Measurements from ENCODE around the gene ATP2B2.

ATP2B2 gene

DNA sequence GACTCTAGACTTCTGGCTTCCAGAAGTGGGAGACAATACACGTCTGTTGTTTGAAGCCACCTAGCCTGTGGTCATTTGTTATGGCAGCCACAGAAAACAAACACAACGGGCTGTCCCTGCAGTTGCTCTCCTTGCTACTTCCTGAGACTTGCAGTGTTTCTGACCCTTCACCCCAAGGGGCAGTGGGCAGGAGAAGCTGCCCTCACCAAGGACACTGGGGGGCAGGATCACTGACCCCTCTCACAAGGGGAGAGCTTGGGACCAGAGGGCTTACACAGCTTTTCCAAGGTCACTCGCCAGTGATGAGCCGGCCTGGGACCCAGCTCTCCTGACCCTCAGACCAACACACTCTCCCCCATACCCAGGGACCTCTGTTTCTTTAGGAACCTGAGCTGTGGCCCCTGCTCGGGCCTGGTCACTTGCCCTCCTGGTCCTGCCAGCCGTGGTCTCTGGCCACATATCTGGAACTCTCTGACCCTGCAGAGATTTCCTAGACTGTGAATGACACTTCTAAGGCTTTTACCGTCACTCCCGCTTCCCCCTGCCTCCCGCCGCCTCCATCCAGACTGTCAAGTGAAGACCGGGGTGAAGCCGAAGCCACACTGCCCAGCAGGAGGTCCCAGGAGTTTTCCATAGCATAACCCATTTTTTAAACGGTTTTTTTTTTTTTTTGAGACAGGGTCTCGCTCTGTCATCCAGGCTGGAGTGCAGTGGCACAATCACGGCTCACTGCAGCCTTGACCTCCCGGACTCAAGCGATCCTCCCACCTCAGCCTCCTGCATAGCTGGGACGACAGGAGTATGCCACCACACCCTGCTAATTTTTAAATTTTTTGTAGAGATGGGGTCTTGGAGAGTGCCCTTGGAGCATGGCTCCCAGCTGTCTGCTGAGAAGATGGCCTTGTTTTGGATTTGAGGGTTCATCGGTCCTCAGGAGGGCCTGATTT lies 4.4 kb downstream of the ATP2B2 start:
- H3K27me3 ChIP-seq (ENCODE audit: insufficient read depth, low read depth): peaks cover under 1% of the 10 kb centered on the region; the same call in 1 of the 2 replicates
- no peak overlapping the region for H3K9ac ChIP-seq
- H3K79me2 ChIP-seq (ENCODE audit: insufficient read depth, low read depth): no peaks in the 10 kb centered on the region
- H3K4me3 ChIP-seq (IDR thresholded peaks at IDR 0.05; ENCODE audit: insufficient read depth, low read depth, low read length): no peak overlapping the region
- no peaks in the 10 kb centered on the region for H3K36me3 ChIP-seq (ENCODE audit: insufficient read depth)
- TF ChIP-seq, protein P1, sequence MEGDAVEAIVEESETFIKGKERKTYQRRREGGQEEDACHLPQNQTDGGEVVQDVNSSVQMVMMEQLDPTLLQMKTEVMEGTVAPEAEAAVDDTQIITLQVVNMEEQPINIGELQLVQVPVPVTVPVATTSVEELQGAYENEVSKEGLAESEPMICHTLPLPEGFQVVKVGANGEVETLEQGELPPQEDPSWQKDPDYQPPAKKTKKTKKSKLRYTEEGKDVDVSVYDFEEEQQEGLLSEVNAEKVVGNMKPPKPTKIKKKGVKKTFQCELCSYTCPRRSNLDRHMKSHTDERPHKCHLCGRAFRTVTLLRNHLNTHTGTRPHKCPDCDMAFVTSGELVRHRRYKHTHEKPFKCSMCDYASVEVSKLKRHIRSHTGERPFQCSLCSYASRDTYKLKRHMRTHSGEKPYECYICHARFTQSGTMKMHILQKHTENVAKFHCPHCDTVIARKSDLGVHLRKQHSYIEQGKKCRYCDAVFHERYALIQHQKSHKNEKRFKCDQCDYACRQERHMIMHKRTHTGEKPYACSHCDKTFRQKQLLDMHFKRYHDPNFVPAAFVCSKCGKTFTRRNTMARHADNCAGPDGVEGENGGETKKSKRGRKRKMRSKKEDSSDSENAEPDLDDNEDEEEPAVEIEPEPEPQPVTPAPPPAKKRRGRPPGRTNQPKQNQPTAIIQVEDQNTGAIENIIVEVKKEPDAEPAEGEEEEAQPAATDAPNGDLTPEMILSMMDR (conservative IDR thresholded peaks at IDR 0.05; ENCODE audit: low read depth, low read length): no peak
- H4K20me1 ChIP-seq (ENCODE audit: insufficient read depth): no peaks in the 10 kb centered on the region
- H2AFZ ChIP-seq (ENCODE audit: low read depth): no peak overlapping the region
- no peaks in the 10 kb centered on the region for H3K4me1 ChIP-seq (ENCODE audit: low read depth, poor library complexity, severe bottlenecking)
- no peak overlapping the region for H3K4me2 ChIP-seq
- no peak overlapping the region for H3K27ac ChIP-seq

DNA sequence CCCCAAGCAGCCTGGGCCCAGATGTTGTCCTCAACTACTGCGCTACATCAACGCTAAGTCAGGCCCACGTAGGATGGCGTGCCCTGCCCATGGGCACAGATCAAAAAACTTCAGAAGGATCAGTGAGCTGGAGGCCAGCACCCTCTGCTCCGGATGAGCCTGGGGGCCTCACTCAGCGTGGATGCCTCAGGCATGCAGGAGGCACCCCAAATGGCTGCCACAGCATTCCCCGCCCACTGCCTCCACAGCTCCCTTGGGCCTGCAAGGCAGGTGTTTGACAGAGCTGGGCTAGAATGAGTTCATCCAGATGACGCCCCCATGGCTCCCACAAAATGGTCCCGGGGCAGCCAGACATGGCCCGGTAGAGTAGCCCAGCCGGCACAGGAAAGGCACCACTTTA lies 7.1 kb downstream of the ATP2B2 start:
- Histone ChIP-seq H3K27me3 (ENCODE audit: insufficient read depth, low read depth) (no peaks in the 10 kb centered on the region; the same call in 1 of the 2 replicates), H3K4me3 (IDR thresholded peaks at IDR 0.05; ENCODE audit: insufficient read depth, low read depth, low read length) (no peak overlapping the region), H4K20me1 (ENCODE audit: insufficient read depth) (no peaks in the 10 kb centered on the region), H3K36me3 (ENCODE audit: insufficient read depth) (no peaks in the 10 kb centered on the region), H3K9ac (no peak overlapping the region), H2AFZ (ENCODE audit: low read depth) (no peak overlapping the region), H3K79me2 (ENCODE audit: insufficient read depth, low read depth) (no peaks in the 10 kb centered on the region), H3K4me2 (no peak overlapping the region), H3K4me1 (ENCODE audit: low read depth, poor library complexity, severe bottlenecking) (no peaks in the 10 kb centered on the region), H3K27ac (no peak overlapping the region)
- TF ChIP-seq, protein P1 (conservative IDR thresholded peaks at IDR 0.05; ENCODE audit: low read depth, low read length): no peak

DNA sequence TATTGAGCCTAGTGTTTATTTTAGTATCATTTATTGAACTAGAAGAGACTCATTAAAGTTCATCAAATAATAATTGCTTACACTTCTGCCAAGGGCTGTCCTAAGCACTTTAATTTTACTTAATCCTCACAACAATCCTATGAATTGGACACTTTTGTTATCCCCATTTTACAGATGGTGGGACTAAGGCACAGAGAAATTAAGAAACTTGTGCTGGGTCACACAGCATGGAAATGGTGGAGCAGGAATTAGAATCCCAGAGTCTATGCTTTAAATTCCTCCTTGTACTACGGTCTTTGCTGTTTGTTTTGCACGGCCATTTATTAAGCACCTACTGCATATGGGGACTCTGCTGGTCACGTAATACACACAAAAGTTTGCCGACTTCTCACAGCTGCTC lies 7.9 kb downstream of the ATP2B2 start:
- H2AFZ ChIP-seq (ENCODE audit: low read depth): no peak overlapping the region
- H3K9ac ChIP-seq: no peak overlapping the region

DNA sequence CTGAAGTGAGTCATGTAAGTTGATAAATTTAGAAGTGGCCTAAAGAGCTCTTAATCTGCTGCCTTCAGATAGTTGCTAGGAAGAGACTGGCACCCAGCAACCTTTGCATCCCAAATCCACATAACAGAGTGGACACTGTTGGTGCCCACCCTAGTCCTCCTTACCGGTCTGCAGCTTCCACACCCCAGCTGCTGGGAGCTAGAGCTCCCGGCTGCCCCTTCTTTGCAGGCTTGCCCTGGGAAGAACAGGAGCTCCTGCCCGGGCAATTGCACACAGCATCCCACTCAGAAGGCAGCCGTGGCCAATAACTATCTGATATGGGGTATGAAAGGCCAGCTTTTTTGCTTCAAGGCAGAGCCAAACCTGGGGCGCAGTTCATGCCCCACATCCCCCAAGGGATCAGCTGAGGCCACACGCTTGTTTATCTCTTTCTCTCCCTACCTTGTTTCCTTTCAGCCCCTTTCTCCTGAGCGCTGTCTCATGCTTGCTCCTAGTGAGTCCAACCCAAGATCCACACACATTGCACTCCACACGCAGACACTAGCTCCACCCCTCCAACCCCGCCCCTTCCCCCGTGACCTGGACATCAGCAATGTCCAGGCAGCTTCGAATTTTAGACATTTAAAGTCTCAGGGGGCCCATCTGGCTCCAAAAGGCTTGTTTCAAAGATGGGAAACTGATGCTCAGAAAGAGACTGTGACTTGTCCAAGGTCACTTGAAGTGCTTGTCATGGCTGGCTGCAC lies 9.1 kb downstream of the ATP2B2 start:
- no peaks in the 10 kb centered on the region for H3K4me1 ChIP-seq (ENCODE audit: low read depth, poor library complexity, severe bottlenecking)
- no peaks in the 10 kb centered on the region; the same call in 1 of the 2 replicates for H3K27me3 ChIP-seq (ENCODE audit: insufficient read depth, low read depth)
- no peak overlapping the region for H3K9ac ChIP-seq
- no peak overlapping the region for H3K4me2 ChIP-seq
- no peak overlapping the region for H2AFZ ChIP-seq (ENCODE audit: low read depth)
- no peak overlapping the region for H3K4me3 ChIP-seq (IDR thresholded peaks at IDR 0.05; ENCODE audit: insufficient read depth, low read depth, low read length)
- TF ChIP-seq, protein P1 (conservative IDR thresholded peaks at IDR 0.05; ENCODE audit: low read depth, low read length): no peak
- H4K20me1 ChIP-seq (ENCODE audit: insufficient read depth): no peaks in the 10 kb centered on the region
- H3K36me3 ChIP-seq (ENCODE audit: insufficient read depth): no peaks in the 10 kb centered on the region
- no peaks in the 10 kb centered on the region for H3K79me2 ChIP-seq (ENCODE audit: insufficient read depth, low read depth)
- H3K27ac ChIP-seq: no peak overlapping the region

More for the DNA sequence above, 7.9 kb downstream of the ATP2B2 start:
- Histone ChIP-seq H3K36me3 (ENCODE audit: insufficient read depth) (no peaks in the 10 kb centered on the region), H4K20me1 (ENCODE audit: insufficient read depth) (no peaks in the 10 kb centered on the region), H3K4me3 (IDR thresholded peaks at IDR 0.05; ENCODE audit: insufficient read depth, low read depth, low read length) (no peak overlapping the region), H3K79me2 (ENCODE audit: insufficient read depth, low read depth) (no peaks in the 10 kb centered on the region), H3K27ac (no peak overlapping the region), H3K27me3 (ENCODE audit: insufficient read depth, low read depth) (no peaks in the 10 kb centered on the region; the same call in 1 of the 2 replicates), H3K4me2 (no peak overlapping the region), H3K4me1 (ENCODE audit: low read depth, poor library complexity, severe bottlenecking) (no peaks in the 10 kb centered on the region)
- TF ChIP-seq, protein P1 (conservative IDR thresholded peaks at IDR 0.05; ENCODE audit: low read depth, low read length): no peak
